ENCODE measurements around the gene CLEC9A.

DNA sequence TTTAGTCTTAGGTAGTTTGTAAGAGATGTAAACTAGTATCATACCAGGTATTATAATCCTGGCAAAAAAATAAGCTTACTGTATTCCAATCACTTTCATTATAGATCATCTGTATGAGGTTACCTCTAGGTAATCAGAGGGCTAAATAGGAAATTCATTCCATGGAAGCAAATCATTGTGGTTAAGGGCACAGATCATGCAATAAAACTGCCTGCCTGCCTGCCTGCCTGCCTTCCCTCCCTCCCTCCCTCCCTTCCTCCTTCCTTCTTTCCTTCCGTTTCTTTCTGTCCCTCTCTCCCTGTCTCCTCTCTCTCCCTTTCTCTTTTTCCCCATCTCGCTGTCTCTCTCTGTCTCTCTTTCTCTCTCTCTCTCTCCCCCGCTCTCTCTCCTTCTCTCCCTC lies 3.2 kb upstream of the CLEC9A start:
- no peak for TF ChIP-seq POLR2A (IDR thresholded peaks at IDR 0.05)
- TF ChIP-seq, protein P1, sequence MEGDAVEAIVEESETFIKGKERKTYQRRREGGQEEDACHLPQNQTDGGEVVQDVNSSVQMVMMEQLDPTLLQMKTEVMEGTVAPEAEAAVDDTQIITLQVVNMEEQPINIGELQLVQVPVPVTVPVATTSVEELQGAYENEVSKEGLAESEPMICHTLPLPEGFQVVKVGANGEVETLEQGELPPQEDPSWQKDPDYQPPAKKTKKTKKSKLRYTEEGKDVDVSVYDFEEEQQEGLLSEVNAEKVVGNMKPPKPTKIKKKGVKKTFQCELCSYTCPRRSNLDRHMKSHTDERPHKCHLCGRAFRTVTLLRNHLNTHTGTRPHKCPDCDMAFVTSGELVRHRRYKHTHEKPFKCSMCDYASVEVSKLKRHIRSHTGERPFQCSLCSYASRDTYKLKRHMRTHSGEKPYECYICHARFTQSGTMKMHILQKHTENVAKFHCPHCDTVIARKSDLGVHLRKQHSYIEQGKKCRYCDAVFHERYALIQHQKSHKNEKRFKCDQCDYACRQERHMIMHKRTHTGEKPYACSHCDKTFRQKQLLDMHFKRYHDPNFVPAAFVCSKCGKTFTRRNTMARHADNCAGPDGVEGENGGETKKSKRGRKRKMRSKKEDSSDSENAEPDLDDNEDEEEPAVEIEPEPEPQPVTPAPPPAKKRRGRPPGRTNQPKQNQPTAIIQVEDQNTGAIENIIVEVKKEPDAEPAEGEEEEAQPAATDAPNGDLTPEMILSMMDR (IDR thresholded peaks at IDR 0.05) = no peak

Measured in thyroid gland (tissue), 4 donors.